Stimulated activated CD8-positive, alpha-beta memory T cell treated with anti-CD3 and anti-CD28 coated beads, Interleukin-7, amount 100 ng/mL, for 1 hour (primary cell): ENCODE data around the gene KCNAB1.

ENCODE experiments used
- DNase-seq, 2 donors: peaks; one replicate each; pipeline ENCODE4 v3.0.0-alpha.2; 2020; ENCODE audit warnings: low read depth in 2 of 2

The KCNAB1 gene

DNA sequence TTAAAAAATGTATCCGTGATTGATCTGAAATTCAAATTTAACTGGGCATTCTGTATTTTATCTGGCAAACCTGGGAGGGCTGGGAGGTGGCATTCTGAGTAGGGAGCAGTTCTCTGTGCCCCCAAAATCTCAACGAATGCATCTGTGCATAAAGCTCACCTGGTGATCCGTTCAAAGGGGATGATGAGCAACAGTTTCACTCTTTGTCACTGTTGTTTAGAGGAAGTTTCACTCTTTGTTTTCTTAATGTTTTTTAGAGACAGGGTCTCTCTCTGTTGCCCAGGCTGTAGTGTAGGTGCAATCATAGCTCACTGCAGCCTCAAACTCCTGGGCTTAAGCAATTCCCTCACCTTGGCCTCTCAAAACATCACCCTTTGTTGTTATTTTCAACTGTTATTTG, 247.8 kb downstream of the KCNAB1 start:
- DNase-seq, result no peak

GRCh38 chr3:156371701-156372100, 251.3 kb downstream of the KCNAB1 start:
- no peak for DNase-seq

- no peak for DNase-seq
Observed at GRCh38 chr3:156373095-156373494, 252.7 kb downstream of the KCNAB1 start.

GRCh38 chr3:156373654-156374053, 253.3 kb downstream of the KCNAB1 start:
- no peak for DNase-seq

DNA sequence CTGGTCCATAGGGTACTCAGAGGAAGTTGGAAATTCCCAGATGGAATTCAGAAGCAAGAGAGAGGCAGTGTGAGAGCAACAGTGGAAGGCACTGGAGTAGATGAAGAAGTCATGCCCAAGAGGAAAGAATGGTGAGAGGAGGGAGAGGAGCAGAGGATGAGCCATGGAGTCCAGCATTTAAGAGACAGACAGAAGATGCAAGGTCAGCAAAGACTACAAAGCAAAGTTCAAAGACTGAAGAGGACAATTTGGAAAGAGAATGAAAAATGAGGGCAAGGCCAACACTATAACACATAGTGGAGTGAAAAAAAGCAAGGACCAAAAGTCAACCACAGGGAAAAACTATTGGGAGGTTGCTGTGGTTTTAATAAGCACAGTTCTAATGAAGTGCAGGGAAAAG, 255.8 kb downstream of the KCNAB1 start:
- DNase-seq, result no peak

DNA sequence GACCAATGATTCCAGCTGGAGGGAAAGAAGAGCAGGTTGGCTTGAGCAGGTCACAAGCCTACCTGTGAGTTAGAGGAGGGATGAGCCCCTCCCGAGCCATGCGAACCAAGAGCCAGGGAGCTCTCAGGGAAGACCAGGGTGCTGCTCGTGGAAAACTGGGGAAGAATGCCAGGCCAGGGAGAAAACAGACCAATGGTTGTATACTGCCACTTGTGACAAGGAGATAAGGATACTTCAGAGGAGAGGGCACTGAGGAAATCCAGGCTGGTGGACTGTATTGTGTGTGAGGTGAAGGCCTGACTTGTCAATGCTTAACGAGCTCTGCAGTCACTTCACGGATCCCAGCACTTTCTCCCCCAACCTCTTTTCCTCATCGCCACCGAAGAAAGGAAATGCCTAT, 256.9 kb downstream of the KCNAB1 start:
- DNase-seq, result no peak

GRCh38 chr3:156377718-156378117, 257.3 kb downstream of the KCNAB1 start:
- no peak for DNase-seq

DNA sequence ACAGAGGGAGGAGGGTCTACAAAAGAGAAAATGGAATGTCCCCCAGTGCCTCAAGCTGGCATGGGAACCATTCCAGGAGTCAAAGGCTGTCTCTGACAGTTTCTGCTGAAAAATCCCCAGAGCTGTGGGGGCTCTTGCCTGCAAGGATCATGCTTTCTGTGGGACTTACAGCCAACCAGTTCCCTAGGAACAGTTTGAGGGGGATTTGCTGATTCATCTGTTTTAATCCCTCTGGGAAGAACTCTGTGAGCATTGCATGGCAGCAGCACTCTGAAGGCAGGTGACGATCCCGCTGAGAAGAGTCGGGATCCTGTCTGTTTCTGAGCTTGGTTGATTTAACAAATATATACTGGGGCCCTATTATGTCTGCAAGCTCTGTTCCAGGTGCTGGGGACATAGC, 258.5 kb downstream of the KCNAB1 start:
- no peak for DNase-seq

DNA sequence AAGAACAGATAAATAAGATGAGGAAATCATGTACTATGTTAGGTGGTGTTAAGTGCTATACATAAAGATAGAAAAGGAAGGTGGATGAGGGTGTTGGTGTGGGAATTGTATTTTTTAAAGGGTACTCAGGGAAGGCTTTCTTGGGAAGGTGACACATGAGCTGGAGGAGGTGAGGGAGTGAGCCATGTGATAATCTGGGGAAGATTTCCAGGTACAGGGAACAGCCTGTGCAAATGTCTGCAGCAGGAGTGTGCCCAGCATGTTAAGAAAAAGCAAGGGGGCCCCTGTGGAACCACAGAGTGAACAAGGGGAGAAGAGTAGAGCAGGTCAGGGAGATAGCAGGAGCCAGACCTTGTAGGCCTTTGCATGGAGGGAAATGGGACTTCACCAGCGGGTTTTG, 258.9 kb downstream of the KCNAB1 start:
- DNase-seq, result no peak

DNA sequence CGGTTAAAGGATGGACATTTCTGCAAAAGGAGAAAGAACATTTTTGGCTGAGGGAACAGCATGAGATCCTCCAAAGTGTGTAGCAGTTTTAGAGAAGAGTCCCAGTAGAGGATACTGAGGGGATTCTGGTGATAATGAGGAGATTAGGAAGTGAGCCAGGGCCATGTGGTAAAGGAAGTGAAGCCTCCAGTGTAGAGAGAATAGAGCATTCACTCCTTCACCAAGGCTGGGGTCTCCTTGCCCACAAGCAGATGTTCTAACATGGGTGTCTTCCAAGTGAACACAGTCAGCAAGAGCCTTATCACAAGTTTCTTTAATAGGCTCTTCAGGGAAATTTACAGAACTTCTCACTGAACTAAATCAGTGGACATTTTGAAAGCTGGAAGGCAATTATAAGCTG, 260.9 kb downstream of the KCNAB1 start:
- DNase-seq, result no peak

DNA sequence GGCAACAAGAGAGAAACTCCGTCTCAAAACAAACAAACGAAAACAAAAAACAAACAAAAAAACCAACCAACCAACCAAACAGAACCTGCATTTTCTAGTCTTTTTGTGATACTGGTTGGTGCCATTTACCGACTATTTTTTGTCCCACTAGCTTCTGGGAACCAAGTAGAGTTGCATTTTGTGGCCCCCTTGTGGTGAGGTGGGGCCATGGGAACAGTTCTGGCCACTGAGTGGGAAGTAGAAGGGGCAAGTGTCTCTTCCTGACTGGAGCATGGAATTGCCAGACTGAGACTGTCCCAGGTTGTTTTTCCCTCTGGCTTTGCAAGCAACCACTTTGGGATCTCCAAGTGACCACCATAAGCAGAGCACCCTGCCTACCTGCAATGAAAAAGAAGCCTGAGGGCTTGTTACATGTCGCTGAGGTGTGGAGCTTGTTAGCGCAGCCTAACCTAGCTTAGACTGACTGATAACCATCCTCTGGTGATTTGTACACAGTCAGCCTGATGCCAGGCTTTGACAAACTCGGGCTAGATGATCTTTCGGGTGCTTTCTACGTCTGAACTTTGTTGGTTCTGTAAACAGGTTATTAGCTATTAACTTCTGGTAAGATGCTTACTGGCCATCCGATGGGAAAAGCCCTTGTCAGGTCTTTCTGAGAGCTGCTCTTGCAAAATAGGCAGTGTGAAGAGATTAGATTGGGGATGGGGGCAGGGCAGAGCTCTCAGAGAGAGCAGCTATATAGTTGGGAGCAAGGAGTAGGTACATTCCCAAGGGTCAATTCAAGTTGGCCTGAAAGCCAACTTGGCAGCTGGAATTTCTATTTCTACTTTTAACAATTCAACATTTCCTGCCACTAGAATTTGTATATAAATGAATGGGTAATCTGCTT, 262.3 kb downstream of the KCNAB1 start:
- no peak for DNase-seq

- DNase-seq, result no peak
Observed at GRCh38 chr3:156383441-156384025, 263.2 kb downstream of the KCNAB1 start.

DNA sequence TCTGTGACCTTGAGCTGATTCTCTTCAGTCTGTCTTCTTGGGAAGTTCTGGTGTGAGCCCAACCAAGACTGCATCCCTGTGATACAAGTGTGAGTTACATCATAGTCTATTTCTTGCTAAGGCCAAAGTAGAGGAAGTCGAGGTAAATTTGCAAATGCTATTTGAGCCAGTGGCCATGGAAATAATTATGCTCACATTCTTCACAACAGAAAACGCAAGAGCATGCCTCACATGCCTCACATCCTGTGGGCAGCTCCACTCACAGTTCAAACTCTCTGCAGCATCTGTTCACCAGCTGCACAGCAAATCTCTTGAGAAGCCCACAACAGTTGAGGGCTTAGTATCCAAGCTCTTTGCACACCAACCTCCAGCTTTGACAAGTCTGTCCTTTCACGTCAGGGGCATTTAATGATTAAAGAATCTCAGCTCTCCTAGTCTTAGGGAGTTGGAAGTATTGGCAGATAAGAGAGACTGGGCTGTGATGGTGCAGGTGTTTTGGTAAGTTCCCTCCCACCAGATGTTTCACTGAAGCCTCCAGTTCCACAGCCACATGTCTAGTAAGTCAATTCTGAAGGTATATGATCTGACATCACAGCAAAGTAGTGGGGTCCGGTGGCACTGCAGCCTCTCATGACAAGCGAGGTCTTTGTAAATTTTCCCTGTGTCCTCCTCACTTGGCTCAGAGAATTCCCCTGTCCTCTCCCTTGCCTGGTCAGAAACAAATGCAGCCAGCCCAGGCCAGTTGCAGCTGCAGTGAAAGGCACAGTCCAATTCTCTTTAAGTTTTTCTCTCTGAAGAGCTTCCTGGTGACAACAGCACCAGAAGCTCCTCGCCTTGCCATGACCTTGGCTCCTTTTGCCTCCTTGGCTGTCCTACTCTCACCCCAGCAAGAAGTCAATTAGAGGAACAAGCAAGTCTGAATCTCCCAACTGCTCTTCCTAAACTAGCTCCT, 268.4 kb downstream of the KCNAB1 start:
- DNase-seq, result no peak

DNA sequence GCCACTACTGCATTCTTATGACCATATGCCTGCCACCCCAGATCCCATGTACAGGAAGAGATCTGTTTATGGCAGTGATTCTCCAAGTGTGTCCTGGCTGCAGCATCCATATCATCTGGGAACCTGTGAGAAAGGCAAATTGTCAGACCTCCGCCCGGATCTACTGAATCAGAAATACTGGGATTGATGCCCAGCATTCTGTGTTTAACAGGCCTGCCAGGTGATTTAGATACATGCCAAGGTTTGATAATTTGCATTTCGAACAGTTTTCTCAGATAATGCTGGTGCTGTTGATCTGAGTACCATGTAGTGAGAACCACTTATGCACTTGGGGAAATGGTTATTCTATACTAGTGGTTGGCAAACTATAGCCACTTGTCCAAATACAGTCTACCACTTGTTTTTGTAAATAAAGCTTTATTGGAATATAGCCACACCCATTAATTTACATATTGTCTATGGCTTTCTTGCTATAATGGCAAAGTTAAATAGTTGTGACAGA, 269.1 kb downstream of the KCNAB1 start:
- no peak for DNase-seq

DNA sequence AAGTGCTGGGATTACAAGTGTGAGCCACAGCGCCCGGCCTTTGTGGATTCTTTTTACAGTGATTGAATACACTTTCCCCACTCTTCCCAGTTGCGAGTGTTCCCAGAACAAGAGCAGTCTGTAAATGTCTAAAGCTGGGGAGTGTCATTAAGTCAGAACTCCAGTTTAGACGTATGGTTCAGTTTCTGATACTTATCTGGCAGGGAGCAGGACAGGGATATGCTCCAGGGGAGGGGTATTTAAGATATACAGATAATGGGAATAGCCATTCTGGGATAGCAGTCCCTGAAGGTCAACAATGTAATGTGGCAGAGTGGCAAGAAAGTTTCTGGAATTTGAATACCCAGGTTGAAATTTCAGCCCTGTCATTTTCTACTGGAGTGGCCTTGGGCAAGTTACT, 270.5 kb downstream of the KCNAB1 start:
- no peak for DNase-seq

GRCh38 chr3:156395961-156396710, 275.8 kb downstream of the KCNAB1 start:
- DNase-seq, result no peak

DNA sequence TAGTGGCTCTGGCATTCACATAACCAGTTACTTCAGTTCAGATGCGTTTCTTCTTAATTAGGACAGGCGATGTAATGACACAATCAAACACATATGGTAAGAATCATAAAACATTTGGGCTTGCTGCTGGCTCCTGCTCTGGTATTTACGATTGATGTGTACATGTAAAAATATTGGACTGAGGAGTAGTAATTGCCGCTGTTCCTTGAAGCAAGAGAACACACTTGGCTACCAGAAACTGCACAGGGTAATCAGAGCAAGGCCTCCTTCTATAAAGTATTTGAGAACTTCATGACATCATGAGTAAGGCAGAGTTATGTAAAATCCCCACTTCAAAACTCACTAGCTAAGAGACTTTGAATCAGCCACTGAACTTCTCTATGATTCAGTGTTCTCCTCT, 276.5 kb downstream of the KCNAB1 start:
- no peak for DNase-seq

- DNase-seq, result no peak
Observed at GRCh38 chr3:156397534-156397933, 277.2 kb downstream of the KCNAB1 start.

DNA sequence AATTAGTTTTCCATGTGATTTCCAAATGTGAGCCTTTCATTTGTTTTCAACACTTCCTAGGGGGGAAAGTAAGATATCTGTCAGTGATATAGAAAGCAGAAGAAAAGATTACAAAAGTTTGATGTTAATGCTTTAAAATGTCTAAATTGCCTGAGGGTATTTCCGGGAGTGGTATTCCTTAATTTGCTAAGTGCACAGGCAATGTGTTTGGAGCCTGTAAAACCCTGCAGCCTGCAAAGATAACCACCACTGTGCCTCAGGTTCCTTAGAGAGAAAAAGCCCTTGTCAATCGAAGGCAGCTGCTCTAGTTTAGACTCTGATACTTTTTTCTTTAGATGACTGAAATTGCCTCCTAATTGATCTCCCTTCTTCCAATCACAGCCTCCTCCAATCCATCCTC, 279.7 kb downstream of the KCNAB1 start:
- no peak for DNase-seq

DNA sequence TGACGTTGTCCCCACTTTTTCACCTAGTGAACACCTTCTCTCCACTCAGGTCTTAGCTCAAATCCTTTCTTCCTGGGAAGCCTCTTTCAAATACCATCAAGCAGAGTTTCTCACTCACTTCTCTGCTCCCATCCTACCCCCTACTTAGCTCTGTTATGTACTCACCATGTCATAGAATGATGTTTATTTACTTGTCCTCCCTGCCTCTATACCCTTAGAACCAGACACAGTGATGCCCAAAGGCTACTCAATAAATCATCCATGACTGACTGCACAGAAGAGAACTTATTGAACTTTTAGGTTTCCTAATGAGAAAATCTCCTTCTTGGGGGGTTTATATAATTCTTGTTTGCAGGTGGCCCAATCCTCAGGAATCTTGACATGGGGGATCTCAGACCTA, 280.4 kb downstream of the KCNAB1 start:
- DNase-seq, result no peak

DNA sequence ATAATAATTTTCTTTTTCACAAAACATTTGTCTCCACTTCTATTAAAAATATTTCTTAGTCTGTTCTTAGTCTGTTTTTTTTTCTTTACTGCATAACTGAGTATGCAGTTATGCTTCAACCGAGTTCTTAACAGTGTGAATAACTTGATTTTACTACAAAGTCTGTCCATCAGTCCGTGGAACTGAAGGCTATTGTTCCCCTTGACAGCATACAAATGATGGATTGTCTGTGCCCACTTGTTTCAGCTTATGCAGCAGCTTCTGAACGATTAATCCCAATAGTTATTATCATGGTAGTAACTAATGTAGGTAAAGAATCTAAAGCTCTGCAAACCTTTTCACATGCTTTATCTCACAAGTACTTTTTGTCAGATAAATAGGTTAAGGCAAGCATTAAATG, 283.8 kb downstream of the KCNAB1 start:
- DNase-seq, result no peak
